GM18868 (cell line): ENCODE data around the gene JSRP1.
"Not testable (repeated sequence)": the region's sequence is repeated elsewhere in the genome, so short reads cannot be mapped to it uniquely, and the experiment has no call there.

Experiments used
- ATAC-seq: cut with Tn5 transposase; IDR thresholded peaks from one replicate; pipeline ENCODE4 v1.9.1; 2021; ENCODE audit warnings: mild to moderate bottlenecking, moderate library complexity; ENCODE audit not compliant: unreplicated experiment

JSRP1 gene

GRCh38 chr19:2282862-2283237 lies 26.6 kb upstream of the JSRP1 start:
- no peak for ATAC-seq

GRCh38 chr19:2282062-2282861 lies 26.0 kb upstream of the JSRP1 start, which contains the start of gene PEAK3:
Gene PEAK3, minus strand, starts transcription at chr19:2282175. Its CDS starts 1,244 bp downstream, at chr19:2280931.
- ATAC-seq = no peak

- ATAC-seq = not testable (repeated sequence)
These were observed 25.2 kb upstream of the JSRP1 start for GRCh38 chr19:2281265-2282061.

- ATAC-seq = no peak
These were observed 24.5 kb upstream of the JSRP1 start for GRCh38 chr19:2280633-2281264.

GRCh38 chr19:2278459-2279158 lies 22.4 kb upstream of the JSRP1 start:
- no peak for ATAC-seq

- ATAC-seq = no peak
These were observed 20.9 kb upstream of the JSRP1 start for GRCh38 chr19:2277138-2277537.

- no peak for ATAC-seq
These were observed 20.3 kb upstream of the JSRP1 start for GRCh38 chr19:2276429-2276986.

GRCh38 chr19:2275588-2276428 lies 19.6 kb upstream of the JSRP1 start:
- ATAC-seq = no peak

- no peak for ATAC-seq
These were observed 18.8 kb upstream of the JSRP1 start for GRCh38 chr19:2274931-2275535.

GRCh38 chr19:2274185-2274711 lies 18.0 kb upstream of the JSRP1 start:
- no peak for ATAC-seq

- no peak for ATAC-seq
These were observed 17.4 kb upstream of the JSRP1 start for GRCh38 chr19:2273356-2274184.

GRCh38 chr19:2271234-2272103 lies 15.3 kb upstream of the JSRP1 start:
- ATAC-seq = no peak

GRCh38 chr19:2270423-2271233 lies 14.4 kb upstream of the JSRP1 start:
- no peak for ATAC-seq

GRCh38 chr19:2270157-2270422 lies 13.9 kb upstream of the JSRP1 start:
- ATAC-seq = no peak

- peak; percentile 64 for ATAC-seq
These were observed 13.3 kb upstream of the JSRP1 start for GRCh38 chr19:2269244-2270156.

- ATAC-seq = no peak
These were observed 12.6 kb upstream of the JSRP1 start for GRCh38 chr19:2268861-2269243.
